Mononuclear cell (primary cell): ENCODE measurements around the gene NOXRED1. TPM values are rescaled to one million over a fixed set of nuclear protein-coding genes. Genes with fewer than 3 reads are reported as not detected.

Experiments
- total RNA-seq: library from RNA; depleted of rRNA; stranded (reverse); fragments of >200 nt; gene quantifications from one replicate; pipeline ENCODE4 v1.2.3, GENCODE V29; 2012

The NOXRED1 gene
- total RNA-seq, 1 donor, result 0.21 TPM

Other genes with a start within 250 kb of the NOXRED1 start
- 1.4 TPM for gene TMEM63C, start 241.7 kb downstream of the NOXRED1 start, total RNA-seq
- gene NGB, start 152.3 kb downstream of the NOXRED1 start, total RNA-seq, result not detected
- 2.8 TPM for gene POMT2, start 102.6 kb downstream of the NOXRED1 start, total RNA-seq
- 6.3 TPM for gene GSTZ1, start 102.5 kb downstream of the NOXRED1 start, total RNA-seq
- 13.2 TPM for gene TMED8, start 46.4 kb downstream of the NOXRED1 start, total RNA-seq
- gene SAMD15, start 46.1 kb downstream of the NOXRED1 start, total RNA-seq, result 0.21 TPM
- 12.5 TPM for gene VIPAS39, start 34.1 kb upstream of the NOXRED1 start, total RNA-seq
- gene AHSA1, start 34.6 kb upstream of the NOXRED1 start, total RNA-seq, result 20.5 TPM
- 0.42 TPM for gene ISM2, start 75.3 kb upstream of the NOXRED1 start, total RNA-seq
- gene SPTLC2, start 193.1 kb upstream of the NOXRED1 start, total RNA-seq, result 33.6 TPM